Left ventricle myocardium superior (tissue), 1 donor: Measurements from ENCODE around the gene SNRNP200. TPM values are rescaled to one million over a fixed set of nuclear protein-coding genes. Genes with fewer than 3 reads are reported as not detected.

Experiments
- ATAC-seq: fragments of 200-7000 bp; cut with Tn5 transposase; one replicate; pipeline ENCODE4 v1.9.1; 2020; ENCODE audit warnings: mild to moderate bottlenecking, moderate library complexity
- DNase-seq: peaks from one replicate; pipeline ENCODE4 v3.0.0-alpha.2; 2020
- intact Hi-C: fragments of 100-400 bp; cut with micrococcal nuclease; formaldehyde crosslinking; loops from one replicate; pipeline ENCODE4 v1.11.0; 2022
- total RNA-seq: library from RNA; stranded (reverse); fragmentation: NEBNext Ultra II Directional; extraction: Animal tissue kit (Norgen Biotek cat#: 25700); gene quantifications from one replicate; pipeline ENCODE4 v1.2.1, GENCODE V29; 2021
- donor health status: DM: no; HTN: yes; CAD: no; lungs with severe emphysema.

The SNRNP200 gene
- total RNA-seq, 1 donor from 2014 or later = 55.3 TPM

DNA sequence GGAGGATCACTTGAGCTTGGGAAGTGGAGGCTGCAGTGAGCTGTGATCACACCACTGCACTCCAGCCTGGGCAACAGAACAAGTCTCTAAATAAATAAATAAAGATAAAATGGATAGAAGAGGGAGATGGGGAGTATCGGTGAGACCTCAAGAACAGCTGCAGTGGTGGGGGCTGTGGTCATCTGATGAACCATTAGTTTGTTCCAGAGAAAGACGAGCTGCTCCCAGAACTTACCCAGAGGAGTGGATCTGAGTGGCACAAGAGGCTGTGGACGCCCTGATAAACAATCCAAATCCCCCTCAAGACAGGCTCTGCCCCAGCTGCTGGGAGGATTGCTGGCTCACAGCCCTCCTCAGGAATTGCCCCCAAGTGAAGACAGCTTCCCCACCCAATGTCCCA is 66.3 kb downstream of the SNRNP200 start:
- intact Hi-C loops = no loop called here
- no peak for ATAC-seq

DNA sequence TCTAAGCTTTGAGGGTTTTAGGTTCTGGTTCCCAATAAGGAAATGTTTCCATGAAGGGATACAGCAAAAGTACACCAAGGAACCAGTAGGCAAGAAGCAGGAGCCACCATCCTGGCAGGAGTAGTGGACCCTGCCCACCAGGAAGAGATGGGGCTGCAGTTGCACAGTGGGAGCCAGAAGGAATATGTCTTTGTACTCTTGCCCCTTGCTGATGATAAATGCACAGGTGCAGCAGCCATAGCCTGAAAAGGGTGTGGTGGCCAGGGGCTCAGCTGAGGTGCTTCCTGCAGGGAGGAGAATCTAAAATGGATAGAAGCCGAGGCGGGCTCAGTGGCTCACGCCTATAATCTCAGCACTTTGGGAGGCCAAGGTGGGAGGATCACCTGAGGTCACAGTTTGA is 67.1 kb downstream of the SNRNP200 start:
- DNase-seq (no peak), ATAC-seq (no peak)
- intact Hi-C loops = no loop called here

More for the DNA sequence above, 66.3 kb downstream of the SNRNP200 start:
- no peak for DNase-seq

DNA sequence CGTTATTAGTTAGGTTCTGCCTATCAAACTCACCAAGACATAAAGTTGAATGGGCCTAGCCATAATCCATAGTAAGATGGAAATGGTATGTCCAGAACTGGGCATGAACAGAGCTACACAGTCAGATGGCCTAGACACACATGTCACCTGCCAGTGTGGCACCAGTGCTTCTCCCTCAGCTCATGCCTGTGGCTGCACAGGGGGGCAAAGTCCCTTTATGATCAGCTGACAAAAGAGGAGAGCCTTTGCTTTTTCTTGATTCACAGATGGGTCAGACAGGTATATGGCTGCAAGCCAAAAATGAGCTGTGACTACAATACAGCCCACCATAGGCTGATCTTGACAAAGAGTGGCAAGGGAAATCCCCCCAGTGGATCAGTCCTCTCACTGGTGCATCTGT is 68.5 kb downstream of the SNRNP200 start:
- no peak for ATAC-seq
- intact Hi-C loops = no loop called here
- no peak for DNase-seq

DNA sequence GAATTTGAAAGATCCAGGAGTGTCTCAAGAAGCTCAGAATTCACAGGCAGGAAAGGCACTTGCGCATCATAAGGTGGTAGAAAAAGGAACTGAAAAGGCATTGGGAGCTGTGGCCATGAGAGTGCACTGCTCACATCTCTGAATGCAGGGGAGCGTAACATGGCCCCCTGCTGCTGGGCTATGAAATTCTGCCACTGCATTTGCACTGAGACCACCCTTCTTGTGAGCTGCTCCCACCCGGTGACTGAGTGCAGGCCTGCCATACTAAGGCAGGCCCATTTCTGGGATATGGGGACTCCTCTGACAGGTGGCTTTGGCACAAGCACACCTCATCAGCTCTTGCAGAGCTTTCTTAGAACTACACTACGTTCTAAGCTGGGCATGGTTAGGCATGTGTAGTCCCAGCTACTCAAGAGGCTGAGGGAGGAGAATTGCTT is 71.4 kb downstream of the SNRNP200 start:
- intact Hi-C loops = no loop called here
- ATAC-seq = no peak
- DNase-seq = no peak

DNA sequence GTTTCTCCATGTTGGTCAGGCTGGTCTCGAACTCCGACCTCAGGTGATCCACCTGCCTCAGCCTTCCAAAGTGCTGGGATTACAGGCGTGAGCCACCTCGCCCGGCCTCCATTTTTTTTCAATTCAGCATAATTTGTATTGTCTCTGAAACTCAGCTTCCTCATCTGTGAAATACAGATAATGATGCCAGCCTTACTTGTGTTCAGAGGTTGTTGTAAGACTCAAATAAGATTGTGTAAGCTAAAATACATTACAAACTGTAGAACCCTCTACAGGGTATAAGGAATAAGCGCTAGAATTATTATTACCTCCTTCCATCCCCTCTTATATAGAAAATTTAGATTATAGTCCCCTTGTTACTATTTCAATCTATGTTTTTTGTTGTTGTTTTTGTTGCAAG is 71.9 kb downstream of the SNRNP200 start:
- intact Hi-C loops = no loop called here
- ATAC-seq = no peak

DNA sequence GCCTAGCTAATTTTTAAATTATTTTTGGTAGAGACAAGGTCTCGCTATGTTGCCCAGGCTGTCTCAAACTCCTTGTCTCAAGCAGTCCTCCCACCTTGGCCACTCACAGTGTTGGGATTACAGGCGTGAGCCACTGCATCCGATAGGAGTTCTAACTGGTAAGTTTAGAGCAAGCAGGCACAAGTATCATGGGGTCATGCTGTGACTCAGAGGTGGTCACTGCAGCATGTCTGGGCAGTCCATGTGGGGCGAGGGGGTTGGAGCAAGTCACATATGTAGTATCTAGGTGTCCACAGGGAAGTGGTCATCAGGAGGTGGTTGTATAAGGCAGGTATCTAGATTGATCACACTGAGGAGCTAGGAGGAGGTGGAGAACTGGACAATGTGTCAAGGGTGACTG is 74.0 kb downstream of the SNRNP200 start:
- intact Hi-C loops = no loop called here
- no peak for ATAC-seq
- DNase-seq = no peak

More for the DNA sequence above, 71.9 kb downstream of the SNRNP200 start:
- DNase-seq = no peak

DNA sequence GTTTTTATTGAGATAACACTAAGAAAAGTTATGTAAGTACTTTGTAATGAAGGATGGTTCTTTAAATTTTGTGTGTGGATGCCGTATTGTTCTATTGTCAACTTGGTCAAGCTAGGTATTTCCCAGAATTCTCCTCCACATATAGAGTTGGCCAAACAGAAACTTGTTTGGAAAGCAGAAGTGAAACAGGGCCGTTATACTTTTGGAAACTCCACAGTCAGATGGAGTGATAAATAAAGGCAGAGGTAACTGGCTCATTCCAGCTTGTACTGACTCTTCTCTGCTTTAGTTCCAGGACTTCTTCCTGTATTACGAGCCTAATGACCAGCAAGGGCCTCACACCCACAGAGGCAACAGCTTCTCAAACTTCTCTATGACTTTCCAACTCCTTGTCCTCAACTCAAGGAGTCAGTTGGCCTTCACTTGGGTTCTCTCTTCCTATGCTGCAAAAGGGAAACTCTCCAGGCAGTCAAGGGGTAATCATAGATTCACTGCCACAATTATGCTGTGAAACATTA is 80.3 kb downstream of the SNRNP200 start:
- DNase-seq = no peak
- ATAC-seq = no peak
- intact Hi-C loops = no loop called here

Other genes with a start within 250 kb of the SNRNP200 start
- 5.0 TPM for gene ADRA2B, start 189.0 kb downstream of the SNRNP200 start, total RNA-seq
- not detected for gene ASTL, start 167.0 kb downstream of the SNRNP200 start, total RNA-seq
- 1.9 TPM for gene DUSP2, start 160.1 kb downstream of the SNRNP200 start, total RNA-seq
- 214 TPM for gene STARD7, start 96.7 kb downstream of the SNRNP200 start, total RNA-seq
- gene TMEM127, start 39.5 kb downstream of the SNRNP200 start, total RNA-seq = 71.2 TPM
- gene CIAO1, start 39.3 kb downstream of the SNRNP200 start, total RNA-seq = 63.1 TPM
- gene ITPRIPL1, start 19.8 kb upstream of the SNRNP200 start, total RNA-seq = 1.3 TPM
- gene NCAPH, start 30.2 kb upstream of the SNRNP200 start, total RNA-seq = 1.4 TPM
- not detected for gene NEURL3, start 199.8 kb upstream of the SNRNP200 start, total RNA-seq
- 6.9 TPM for gene ARID5A, start 231.2 kb upstream of the SNRNP200 start, total RNA-seq